K562 (cell line): Measurements from ENCODE around the gene NR3C1. TPM values are rescaled to one million over a fixed set of nuclear protein-coding genes. Genes with fewer than 3 reads are reported as not detected.

ENCODE experiments used
- BMI1 ChIP-seq: fragments of 150-350 bp; IDR thresholded peaks from 2 replicates; pipeline ENCODE4 v1.6.1; 2014; ENCODE audit warnings: low read length
- CBX2 ChIP-seq: fragments of 200-600 bp; sonication (generic); IDR thresholded peaks from one replicate; pipeline ENCODE4 v1.6.1; 2012; ENCODE audit warnings: mild to moderate bottlenecking, low read length, inconsistent platforms; ENCODE audit not compliant: insufficient read depth, poor library complexity, severe bottlenecking
- CREB1 ChIP-seq, 2 experiments: sonication (generic) in 1 of 2; formaldehyde crosslinking in 1 of 2; IDR thresholded peaks; 2 replicates each; pipeline versions ENCODE4 v1.6.1 to v1.8.0; 2012 to 2022; ENCODE audit warnings: inconsistent platforms in 1 of 2, mild to moderate bottlenecking in 1 of 2, missing genetic modification reagents in 1 of 2, moderate library complexity in 1 of 2
- EP300 ChIP-seq: IDR thresholded peaks from 2 replicates; pipeline ENCODE4 v1.6.1; 2012; ENCODE audit warnings: low read length, improper control_type of control experiment
- GTF3C2 ChIP-seq: IDR thresholded peaks from 3 replicates; pipeline ENCODE4 v1.6.1; 2011; ENCODE audit warnings: borderline replicate concordance, mild to moderate bottlenecking, moderate library complexity; ENCODE audit not compliant: insufficient read length; ENCODE audit errors: extremely low read depth
- HEY1 ChIP-seq: fragments of 250-450 bp; sonication (Bioruptor Pico); IDR thresholded peaks from 2 replicates; pipeline ENCODE4 v1.5.0; 2020; ENCODE audit warnings: mild to moderate bottlenecking, moderate library complexity, borderline replicate concordance
- MAFK ChIP-seq: IDR thresholded peaks from 2 replicates; pipeline ENCODE4 v1.6.1; 2011; ENCODE audit warnings: low read length, improper control_type of control experiment
- MYBL2 ChIP-seq, 2 experiments: fragments of 450-650 bp in 1 of 2; sonication (generic) in 1 of 2; formaldehyde crosslinking in 1 of 2; IDR thresholded peaks; 2 replicates each; pipeline versions ENCODE4 v1.6.1 to v1.8.1; 2017 to 2022; ENCODE audit warnings: borderline replicate concordance in 1 of 2, inconsistent platforms in 1 of 2, low read depth in 1 of 2, mild to moderate bottlenecking in 1 of 2, missing genetic modification reagents in 1 of 2, moderate library complexity in 1 of 2
- PHB2 ChIP-seq: fragments of 450-650 bp; IDR thresholded peaks from 2 replicates; pipeline ENCODE4 v1.6.1; 2017; ENCODE audit warnings: low read depth
- POLR2B ChIP-seq: fragments of 450-650 bp; IDR thresholded peaks from 2 replicates; pipeline ENCODE4 v1.6.1; 2018; ENCODE audit warnings: low read depth; ENCODE audit not compliant: partially characterized antibody
- SMAD4 ChIP-seq: fragments of 250-450 bp; sonication (Bioruptor Pico); conservative IDR thresholded peaks from 2 replicates; pipeline ENCODE4 v1.8.0; 2021; ENCODE audit warnings: inconsistent platforms, mild to moderate bottlenecking, moderate library complexity
- TEAD2 ChIP-seq: fragments of 450-650 bp; IDR thresholded peaks from 2 replicates; pipeline ENCODE4 v1.6.1; 2016; ENCODE audit warnings: missing genetic modification characterization, control low read depth, missing compliant biosample characterization
- XRCC5 ChIP-seq: fragments of 200-400 bp; formaldehyde crosslinking; IDR thresholded peaks from 2 replicates; pipeline ENCODE4 v1.6.1; 2017; ENCODE audit warnings: low read depth, mild to moderate bottlenecking, low read length
- ZBTB2 ChIP-seq: fragments of 450-650 bp; IDR thresholded peaks from 2 replicates; pipeline ENCODE4 v1.6.1; 2016; ENCODE audit warnings: antibody characterized with exemption
- ZBTB49 ChIP-seq: sonication (generic); formaldehyde crosslinking; IDR thresholded peaks from 2 replicates; pipeline ENCODE4 v1.8.0; 2022; ENCODE audit warnings: missing genetic modification reagents, mild to moderate bottlenecking, borderline replicate concordance
- ZBTB7A ChIP-seq: IDR thresholded peaks from 2 replicates; pipeline ENCODE4 v1.6.1; 2011; ENCODE audit warnings: low read depth, mild to moderate bottlenecking, low read length, moderate library complexity, borderline replicate concordance; ENCODE audit not compliant: control insufficient read depth
- ZHX1 ChIP-seq: fragments of 150-350 bp; conservative IDR thresholded peaks from 2 replicates; pipeline ENCODE4 v1.6.1; 2014; ENCODE audit warnings: low read length
- polyA plus RNA-seq, 8 experiments: library from polyadenylated mRNA; depleted of rRNA in 4 of 8; stranded (reverse) in 5 of 8; unstranded in 3 of 8; fragments of >200 nt; fragmentation: Nextera tagmentation in 2 of 8; fragmentation: Illumina TruSeq in 1 of 8; extraction: Ambion mirVana in 2 of 8; extraction: Trizol in 1 of 8; gene quantifications; 2 replicates each; pipeline versions ENCODE4 v1.2.1 to v1.2.3, GENCODE V29; 2011 to 2014; ENCODE audit warnings: inconsistent platforms in 1 of 8, missing spikeins in 1 of 8
- total RNA-seq, 7 experiments: library from RNA; depleted of rRNA in 6 of 7; stranded (reverse); fragments of >200 nt in 6 of 7; fragmentation: Illumina TruSeq in 2 of 7; extraction: Trizol in 2 of 7; gene quantifications; 2 replicates each; pipeline versions ENCODE4 v1.2.1 to v1.2.3, GENCODE V29; 2011 to 2021; ENCODE audit warnings: low replicate concordance in 1 of 7

NR3C1 gene
- total and polyA plus RNA-seq, 9 of the 15 experiments (the other 6 are each of a cell fraction or from before 2014, with no cell fraction given), result 8.2 to 36.0 (median 15.0) TPM

GRCh38 chr5:143248822-143249579 is 154.5 kb downstream of the NR3C1 start (continued):
- peak; percentile 90 for TF ChIP-seq EP300
- TF ChIP-seq CREB1 (IDR thresholded peaks at IDR 0.05), result no peak
- TF ChIP-seq CREB1 (CRISPR knock-in tag; IDR thresholded peaks at IDR 0.05), result no peak
- TF ChIP-seq POLR2B, result no peak
- no peak for TF ChIP-seq XRCC5
- no peak for TF ChIP-seq PHB2
- TF ChIP-seq CBX2, result no peak
- TF ChIP-seq SMAD4 (CRISPR knock-in tag), result peak; percentile 43; the same call in 1 of the 2 replicates
- TF ChIP-seq ZHX1, result no peak
- no peak for TF ChIP-seq GTF3C2
- no peak for TF ChIP-seq BMI1
- no peak for TF ChIP-seq MYBL2 (IDR thresholded peaks at IDR 0.05; ENCODE audit: low read depth)
- TF ChIP-seq MYBL2 (CRISPR knock-in tag; IDR thresholded peaks at IDR 0.05; ENCODE audit: borderline replicate concordance), result no peak
- TF ChIP-seq ZBTB49, result no peak
- TF ChIP-seq HEY1, result no peak
- TF ChIP-seq MAFK, result peak; percentile 99
- TF ChIP-seq ZBTB7A, result no peak
- TF ChIP-seq ZBTB2, result peak; percentile 50; the same call in 1 of the 2 replicates
- no peak for TF ChIP-seq TEAD2 (tag)
